NAMALWA (cell line): ENCODE results near the gene GPR89A.
A peak's percentile ranks its signal among the peaks of the same experiment; 100 is the strongest.
"Not testable (repeated sequence)": the region's sequence is repeated elsewhere in the genome, so short reads cannot be mapped to it uniquely, and the experiment has no call there.

Experiments
- DNase-seq: peaks from one replicate; pipeline ENCODE4 v3.0.0-alpha.2; 2015; ENCODE audit warnings: low spot score

GPR89A gene

DNA sequence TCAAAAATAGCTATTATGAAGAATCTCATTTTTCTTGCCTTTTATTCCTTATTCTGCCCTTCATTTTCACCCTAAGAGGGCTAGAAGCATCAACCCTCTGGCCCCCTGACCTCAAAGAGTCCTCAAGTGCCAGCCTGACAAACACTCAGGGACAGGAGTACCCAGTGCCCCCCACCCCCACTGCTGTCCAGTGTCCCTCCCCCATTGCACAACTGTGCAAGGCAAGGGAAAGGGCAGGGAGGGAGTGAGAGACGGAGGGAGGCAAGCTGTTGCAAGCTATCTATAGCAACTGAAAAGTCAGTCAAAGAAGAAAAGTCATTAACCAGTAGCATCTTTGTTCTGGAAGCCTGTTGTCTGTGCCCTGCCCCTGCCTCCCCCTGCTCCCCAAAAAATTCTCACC, 78.3 kb downstream of the GPR89A start:
- DNase-seq = not testable (repeated sequence)

GRCh38 chr1:145688328-145688727, 80.5 kb downstream of the GPR89A start:
- no peak for DNase-seq

GRCh38 chr1:145688924-145689323, 81.1 kb downstream of the GPR89A start:
- no peak for DNase-seq

DNA sequence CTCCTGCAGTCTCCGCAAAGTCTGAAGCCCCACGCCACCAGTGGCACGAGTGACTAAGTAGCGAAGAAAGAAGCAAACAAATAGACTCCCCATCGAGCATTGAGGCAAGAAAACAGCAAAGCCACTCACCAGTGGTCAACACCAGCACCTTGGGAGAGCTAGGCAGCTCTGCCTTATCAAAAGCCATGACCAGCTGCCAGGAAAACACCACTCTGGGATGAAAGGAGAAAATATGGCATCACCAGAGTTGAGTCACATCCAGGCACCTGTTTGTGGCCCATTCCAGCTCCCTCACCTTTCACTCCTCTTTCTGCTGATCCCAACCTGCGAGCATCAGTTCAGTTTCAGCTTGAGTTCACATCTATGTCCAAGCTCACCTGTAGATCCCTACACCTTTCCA, 82.1 kb downstream of the GPR89A start:
- DNase-seq = no peak

- DNase-seq = peak; percentile 43
Measured at GRCh38 chr1:145690587-145691558, 83.1 kb downstream of the GPR89A start.

DNA sequence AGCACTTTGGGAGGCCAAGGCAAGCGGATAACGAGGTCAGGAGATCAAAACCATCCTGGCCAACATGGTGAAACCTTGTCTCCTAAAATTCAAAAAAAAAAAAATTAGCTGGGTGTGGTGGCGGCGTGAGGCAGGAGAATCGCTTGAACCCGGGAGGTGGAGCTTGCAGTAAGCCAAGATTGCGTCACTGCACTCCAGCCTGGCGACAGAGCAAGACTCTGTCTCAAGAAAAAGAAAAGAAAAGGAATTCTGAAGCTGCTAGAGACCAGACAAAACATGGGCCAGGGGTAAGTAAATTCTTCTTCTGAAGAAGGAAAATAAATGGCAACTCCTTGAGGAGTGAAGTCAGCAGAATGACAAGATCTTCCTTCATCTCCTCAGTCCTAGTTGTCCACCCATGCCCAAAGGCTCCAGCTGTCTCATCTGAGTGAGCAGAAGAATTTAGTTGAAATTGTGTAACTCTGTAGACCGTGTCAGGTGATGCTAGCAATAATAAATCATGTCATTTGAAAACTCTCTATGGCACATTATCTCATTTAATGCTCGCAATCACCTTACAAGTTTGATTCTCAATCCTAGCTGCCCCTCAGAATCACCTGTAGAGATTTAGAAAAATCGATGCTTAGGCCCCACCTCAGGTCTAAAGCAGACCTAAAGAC, 85.1 kb downstream of the GPR89A start:
- no peak for DNase-seq

- DNase-seq = no peak
Measured at GRCh38 chr1:145695821-145696629, 88.2 kb downstream of the GPR89A start.

DNA sequence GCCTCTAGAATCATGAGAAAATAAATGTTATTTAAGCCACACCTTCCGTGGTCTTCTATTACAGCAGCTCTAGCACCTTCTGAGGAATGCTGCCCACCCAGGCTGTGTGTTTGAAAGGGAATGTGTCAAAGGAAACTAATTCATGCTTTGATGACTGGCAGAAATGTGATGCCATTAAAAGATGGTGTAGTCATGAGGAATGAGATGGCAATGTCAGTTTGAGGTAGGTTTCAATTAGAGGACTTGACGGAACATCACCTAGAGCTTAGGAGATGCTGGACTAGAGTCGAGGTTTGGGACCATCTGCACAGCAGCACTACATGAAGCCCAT, 88.8 kb downstream of the GPR89A start:
- DNase-seq = no peak

DNA sequence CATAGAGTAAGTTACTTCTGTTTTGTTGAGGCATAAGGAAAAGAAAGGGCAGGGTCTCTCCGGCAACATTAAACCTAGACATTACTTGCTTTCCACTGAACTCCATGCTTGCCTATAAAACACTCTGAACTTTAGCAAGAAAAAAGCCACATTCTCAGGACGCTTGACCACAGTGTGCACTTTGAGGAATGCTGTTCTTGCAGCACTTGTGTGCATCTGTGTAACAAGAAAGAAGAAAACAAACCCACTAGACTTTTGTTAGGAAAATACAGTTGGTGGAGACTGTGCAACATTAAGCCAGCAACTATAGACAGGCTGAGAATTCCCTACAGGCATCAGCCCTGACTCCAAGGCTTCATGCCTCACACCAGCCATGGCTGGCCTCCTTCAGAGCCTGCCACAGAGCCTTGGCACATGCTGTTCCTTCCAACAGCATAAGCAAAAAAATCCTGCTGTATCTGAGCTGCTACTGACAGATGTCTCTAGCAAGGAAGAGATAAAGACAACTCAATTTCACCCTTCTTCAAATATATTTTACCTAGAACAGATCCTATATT, 93.6 kb downstream of the GPR89A start:
- no peak for DNase-seq

- DNase-seq = no peak
Measured at GRCh38 chr1:145702052-145702451, 94.3 kb downstream of the GPR89A start.

DNA sequence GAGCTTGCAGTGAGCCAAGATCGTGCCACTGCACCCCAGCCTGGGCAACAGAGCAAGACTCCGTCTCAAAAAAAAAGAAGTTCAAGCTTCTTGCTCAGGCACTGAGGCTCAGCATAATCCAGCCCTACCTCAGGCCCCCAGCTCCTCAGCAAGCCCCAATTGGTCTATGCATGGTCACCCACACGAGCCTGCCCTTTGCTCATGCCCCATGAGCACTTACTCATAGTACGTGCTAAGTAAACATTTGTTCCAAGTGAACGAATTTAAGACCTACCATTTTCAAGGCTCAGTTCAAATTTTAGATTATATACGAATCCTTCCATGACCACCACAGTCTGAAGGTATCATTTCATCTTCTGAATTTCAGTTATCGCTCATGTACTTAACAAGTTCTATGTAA, 95.0 kb downstream of the GPR89A start:
- DNase-seq = no peak

DNA sequence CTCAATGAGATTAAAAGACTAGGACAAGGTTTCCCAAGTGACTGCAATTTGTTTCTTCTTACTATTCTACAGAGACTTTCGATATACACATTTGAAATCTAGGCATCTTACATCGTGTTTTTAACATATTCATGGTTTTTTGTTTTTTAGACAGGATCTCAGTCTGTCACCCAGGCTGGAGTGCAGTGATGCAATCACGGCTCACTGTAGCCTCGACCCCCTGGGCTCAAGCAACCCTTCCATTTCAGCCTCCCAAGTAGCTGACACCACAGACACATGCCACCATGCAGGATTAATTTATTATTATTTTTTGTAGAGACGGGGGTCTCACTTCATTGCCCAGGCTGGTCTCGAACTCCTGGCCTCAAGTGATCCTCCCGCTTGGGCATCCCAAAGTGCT, 97.8 kb downstream of the GPR89A start:
- DNase-seq = no peak

DNA sequence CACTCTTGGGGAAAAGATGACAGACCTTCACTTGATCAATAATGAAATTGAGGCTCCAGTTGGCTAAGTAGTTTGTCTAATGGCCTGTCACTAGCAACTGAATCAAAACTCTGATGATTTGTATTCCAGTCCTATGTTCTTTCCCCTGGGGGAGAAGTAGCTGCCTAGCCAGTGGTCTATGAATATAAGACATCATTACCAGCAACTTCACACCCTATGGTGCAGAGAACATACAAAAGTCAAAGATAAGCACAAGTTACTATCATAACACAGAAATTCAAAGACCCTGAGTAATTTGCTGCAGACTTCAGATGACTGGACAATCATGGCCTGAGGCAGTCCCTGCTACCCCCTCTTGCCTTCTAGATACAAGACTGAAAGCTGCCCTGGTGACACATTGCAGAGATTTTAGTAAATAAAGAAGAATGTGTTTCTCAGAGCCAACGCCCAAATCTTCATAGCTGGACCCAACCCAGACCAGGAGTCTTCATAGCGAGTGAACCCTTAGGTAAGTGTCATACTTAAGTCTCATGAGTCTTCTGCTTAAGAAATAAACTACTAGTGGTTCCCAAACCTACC, 98.4 kb downstream of the GPR89A start:
- no peak for DNase-seq

DNA sequence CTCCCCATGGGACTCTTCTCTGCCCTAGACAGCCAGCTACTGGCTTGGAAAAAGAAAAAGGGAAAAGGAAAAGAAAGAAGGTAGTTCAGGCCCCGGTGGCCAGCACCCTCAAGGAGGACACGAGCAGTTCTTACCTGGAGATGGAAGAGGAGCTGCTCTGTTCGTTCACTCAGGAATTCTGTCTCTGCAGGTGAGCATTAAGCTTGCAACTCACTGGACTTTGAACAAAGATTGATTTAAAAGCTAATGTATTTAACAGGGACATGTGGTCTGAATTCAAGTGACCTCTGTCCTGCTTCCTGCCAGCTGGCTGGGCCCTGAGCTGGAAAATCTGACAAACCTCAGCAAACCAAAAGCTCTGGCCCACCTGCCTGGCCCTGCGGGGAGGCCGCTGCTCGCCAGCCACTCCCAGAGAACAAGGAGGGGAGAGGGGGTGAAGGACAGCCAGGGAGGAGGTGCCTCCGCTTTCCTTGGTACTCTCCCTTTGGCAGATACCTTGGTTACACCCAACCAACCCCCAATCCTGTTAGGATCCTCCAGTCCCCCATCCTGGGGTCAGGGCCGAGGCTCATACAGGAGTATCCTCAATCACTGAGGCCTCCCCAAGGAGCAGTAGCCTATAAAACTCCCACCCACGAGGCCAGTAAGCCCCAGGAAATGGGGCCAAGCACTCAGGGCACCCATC, 99.5 kb downstream of the GPR89A start, which contains the start of gene PDZK1:
Gene PDZK1 (minus strand): TSS at position 186 of the 685 bp plus-strand sequence. CDS start 19,347 bp downstream, outside the sequence.
- DNase-seq = no peak

DNA sequence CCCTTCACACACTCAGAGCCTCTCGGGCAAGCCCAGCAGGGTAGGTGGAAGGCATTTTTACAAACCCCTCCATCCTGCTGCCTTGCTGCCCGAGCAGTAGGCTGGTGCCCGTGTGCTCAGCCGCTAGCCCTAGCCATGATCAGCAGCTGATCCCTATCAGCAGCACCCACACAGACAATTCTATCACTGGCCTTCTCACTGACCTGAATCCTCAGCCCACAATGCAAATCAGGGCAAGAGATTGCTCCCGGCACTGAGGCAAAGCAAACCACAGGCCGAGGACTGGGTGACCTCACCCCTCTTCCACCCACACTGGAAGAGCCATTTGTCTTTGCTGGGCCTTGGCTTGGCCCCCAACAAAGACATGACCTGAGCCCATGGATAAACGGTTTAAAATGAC, 100.3 kb downstream of the GPR89A start:
- DNase-seq = no peak

GRCh38 chr1:145710291-145711027, 102.7 kb downstream of the GPR89A start:
- no peak for DNase-seq

DNA sequence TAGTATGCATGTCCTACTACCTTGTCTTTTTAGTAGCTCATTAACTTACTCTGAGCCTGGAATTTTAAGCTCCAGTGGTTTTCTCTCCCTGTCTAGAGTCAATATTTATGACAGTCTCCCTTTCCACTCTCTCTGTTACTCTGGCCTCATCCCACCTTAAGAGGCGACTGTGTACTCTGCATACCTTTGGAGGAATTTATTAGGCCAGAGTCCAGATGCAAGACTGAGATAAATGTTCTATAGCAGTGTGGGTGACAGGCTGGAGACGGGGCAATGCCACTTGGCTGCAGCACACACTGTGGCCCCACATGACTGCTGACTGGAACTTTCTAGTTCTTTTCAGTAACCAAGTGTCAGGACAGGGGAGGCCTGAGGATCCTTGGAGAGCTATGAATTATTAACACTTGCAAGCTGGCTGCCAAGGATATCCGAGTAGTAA, 103.4 kb downstream of the GPR89A start:
- no peak for DNase-seq

GRCh38 chr1:145714524-145715111, 106.8 kb downstream of the GPR89A start:
- no peak for DNase-seq

DNA sequence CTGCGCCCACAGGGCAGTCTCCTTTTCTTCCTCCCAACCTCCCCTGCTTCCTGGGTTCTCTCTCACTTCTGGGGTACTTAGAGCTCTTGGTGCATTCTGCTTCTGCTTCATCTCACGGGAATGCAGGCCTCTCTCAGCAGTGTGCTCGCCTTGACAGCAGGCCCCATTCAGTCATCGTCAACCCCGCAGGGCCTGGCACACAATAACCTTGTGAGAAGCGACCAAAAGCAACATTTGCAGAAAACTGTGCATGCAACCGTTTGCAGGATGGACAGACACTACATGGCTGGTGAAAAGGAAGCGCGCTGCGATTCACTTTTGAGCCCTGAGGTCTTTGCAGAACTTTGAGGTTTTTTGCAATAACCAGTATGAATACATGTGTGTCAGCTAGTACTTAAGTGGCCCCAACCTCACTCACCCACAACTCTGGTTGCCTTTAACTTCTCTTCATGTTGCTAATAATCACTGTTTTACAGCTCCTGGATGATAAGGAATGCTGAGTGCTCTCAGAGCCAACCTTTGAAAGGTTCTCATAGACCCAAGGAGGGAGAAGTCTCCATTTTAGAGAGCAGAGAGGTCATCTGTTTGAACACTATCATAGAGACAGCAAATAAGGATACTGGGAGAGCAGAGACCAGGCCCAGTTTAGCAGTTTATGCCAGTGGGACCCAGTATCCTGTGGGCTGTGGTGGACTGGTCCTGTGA, 109.0 kb downstream of the GPR89A start:
- no peak for DNase-seq
